SK-N-SH treated with all-trans-retinoic acid at 6 μM for 48 hours (cell line): ENCODE results near the gene FHOD3.

Source experiments
- ARNTL ChIP-seq: fragments of 450-650 bp; formaldehyde crosslinking; IDR thresholded peaks from 2 replicates; pipeline ENCODE4 v1.5.0; 2020; ENCODE audit warnings: low read depth, mild to moderate bottlenecking, moderate library complexity, borderline replicate concordance
- BACH2 ChIP-seq: fragments of 250-450 bp; sonication (Bioruptor Pico); IDR thresholded peaks from 2 replicates; pipeline ENCODE4 v1.9.0; 2021; ENCODE audit warnings: mild to moderate bottlenecking, borderline replicate concordance
- CSDC2 ChIP-seq: fragments of 250-450 bp; sonication (Bioruptor Pico); IDR thresholded peaks from 2 replicates; pipeline ENCODE4 v1.5.0; 2020; ENCODE audit warnings: mild to moderate bottlenecking, moderate library complexity
- ESRRG ChIP-seq: fragments of 250-450 bp; sonication (Bioruptor Pico); IDR thresholded peaks from 2 replicates; pipeline ENCODE4 v1.6.1; 2021; ENCODE audit warnings: mild to moderate bottlenecking
- ISL1 ChIP-seq: fragments of 250-450 bp; sonication (Bioruptor Pico); IDR thresholded peaks from 2 replicates; pipeline ENCODE4 v2.1.2; 2022; ENCODE audit warnings: mild to moderate bottlenecking, moderate library complexity
- PPARA ChIP-seq: fragments of 250-450 bp; sonication (Bioruptor Pico); IDR thresholded peaks from 2 replicates; pipeline ENCODE4 v1.5.0; 2020; ENCODE audit warnings: mild to moderate bottlenecking, borderline replicate concordance
- ZC3H10 ChIP-seq: fragments of 250-450 bp; sonication (Bioruptor Pico); IDR thresholded peaks from 2 replicates; pipeline ENCODE4 v1.5.1; 2021; ENCODE audit warnings: mild to moderate bottlenecking, moderate library complexity
- ZFP3 ChIP-seq: fragments of 250-450 bp; sonication (Bioruptor Pico); IDR thresholded peaks from 2 replicates; pipeline ENCODE4 v1.5.0; 2020; ENCODE audit warnings: mild to moderate bottlenecking, moderate library complexity
- ZFP30 ChIP-seq: fragments of 450-650 bp; formaldehyde crosslinking; IDR thresholded peaks from 2 replicates; pipeline ENCODE4 v1.5.0; 2022; ENCODE audit warnings: mild to moderate bottlenecking, moderate library complexity
- ZNF70 ChIP-seq: fragments of 450-650 bp; formaldehyde crosslinking; IDR thresholded peaks from 2 replicates; pipeline ENCODE4 v1.5.0; 2020; ENCODE audit warnings: mild to moderate bottlenecking, moderate library complexity
- TF ChIP-seq, protein P1 (sequence below): fragments of 250-450 bp; sonication (Bioruptor Pico); IDR thresholded peaks from 2 replicates; pipeline ENCODE4 v1.8.0; 2020; ENCODE audit warnings: mild to moderate bottlenecking, moderate library complexity, borderline replicate concordance

DNA sequence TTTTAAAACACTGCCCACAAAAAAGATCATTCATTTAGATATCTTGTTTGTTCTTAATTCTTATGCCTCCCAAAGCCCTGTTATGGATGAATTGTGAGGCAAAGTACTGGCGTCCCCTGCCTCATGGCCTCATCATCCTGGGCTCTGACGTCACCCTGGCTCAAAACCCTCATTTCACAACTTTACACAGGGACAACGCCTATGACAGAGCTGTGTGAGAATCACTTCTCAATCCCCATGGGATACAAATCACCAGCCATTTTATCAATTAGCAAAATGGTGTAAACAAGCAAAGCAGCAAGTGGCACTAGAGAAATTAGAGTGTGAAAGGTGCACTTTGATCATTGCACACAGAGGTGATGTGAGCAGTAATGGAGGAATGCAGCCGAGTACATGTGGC lies 16.6 kb downstream of the FHOD3 start:
- TF ChIP-seq ZFP30 (CRISPR knock-in tag) (no peak), ESRRG (no peak), ZFP3 (CRISPR knock-in tag) (no peak), ISL1 (CRISPR knock-in tag) (no peak), ARNTL (CRISPR knock-in tag) (no peak), ZNF70 (CRISPR knock-in tag) (no peak), CSDC2 (no peak), ZC3H10 (no peak), PPARA (CRISPR knock-in tag) (no peak), BACH2 (no peak)
- TF ChIP-seq, protein P1, sequence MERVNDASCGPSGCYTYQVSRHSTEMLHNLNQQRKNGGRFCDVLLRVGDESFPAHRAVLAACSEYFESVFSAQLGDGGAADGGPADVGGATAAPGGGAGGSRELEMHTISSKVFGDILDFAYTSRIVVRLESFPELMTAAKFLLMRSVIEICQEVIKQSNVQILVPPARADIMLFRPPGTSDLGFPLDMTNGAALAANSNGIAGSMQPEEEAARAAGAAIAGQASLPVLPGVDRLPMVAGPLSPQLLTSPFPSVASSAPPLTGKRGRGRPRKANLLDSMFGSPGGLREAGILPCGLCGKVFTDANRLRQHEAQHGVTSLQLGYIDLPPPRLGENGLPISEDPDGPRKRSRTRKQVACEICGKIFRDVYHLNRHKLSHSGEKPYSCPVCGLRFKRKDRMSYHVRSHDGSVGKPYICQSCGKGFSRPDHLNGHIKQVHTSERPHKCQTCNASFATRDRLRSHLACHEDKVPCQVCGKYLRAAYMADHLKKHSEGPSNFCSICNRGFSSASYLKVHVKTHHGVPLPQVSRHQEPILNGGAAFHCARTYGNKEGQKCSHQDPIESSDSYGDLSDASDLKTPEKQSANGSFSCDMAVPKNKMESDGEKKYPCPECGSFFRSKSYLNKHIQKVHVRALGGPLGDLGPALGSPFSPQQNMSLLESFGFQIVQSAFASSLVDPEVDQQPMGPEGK (CRISPR knock-in tag), result no peak
